GM21367 (cell line): Measurements from ENCODE around the gene GLUL.
"Not testable (repeated sequence)": the region's sequence is repeated elsewhere in the genome, so short reads cannot be mapped to it uniquely, and the experiment has no call there.

Experiments
- ATAC-seq: cut with Tn5 transposase; IDR thresholded peaks from one replicate; pipeline ENCODE4 v1.9.1; 2021; ENCODE audit not compliant: unreplicated experiment

Gene GLUL

GRCh38 chr1:182370532-182370931, 21.1 kb downstream of the GLUL start:
- ATAC-seq, result no peak

- ATAC-seq, result no peak
Measured at GRCh38 chr1:182368903-182369302, 22.7 kb downstream of the GLUL start.

GRCh38 chr1:182368358-182368757, 23.2 kb downstream of the GLUL start:
- ATAC-seq, result no peak

GRCh38 chr1:182367926-182368325, 23.7 kb downstream of the GLUL start:
- no peak for ATAC-seq

- no peak for ATAC-seq
Measured at GRCh38 chr1:182366596-182366995, 25.0 kb downstream of the GLUL start.

GRCh38 chr1:182359645-182360044, 31.9 kb downstream of the GLUL start:
- no peak for ATAC-seq

GRCh38 chr1:182357913-182358312, 33.7 kb downstream of the GLUL start:
- no peak for ATAC-seq

- ATAC-seq, result no peak
Measured at GRCh38 chr1:182357171-182357570, 34.4 kb downstream of the GLUL start.

- ATAC-seq, result no peak
Measured at GRCh38 chr1:182355723-182356098, 35.9 kb downstream of the GLUL start.

- no peak for ATAC-seq
Measured at GRCh38 chr1:182351790-182352364, 39.7 kb downstream of the GLUL start.

- ATAC-seq, result no peak
Measured at GRCh38 chr1:182350839-182351238, 40.8 kb downstream of the GLUL start.

GRCh38 chr1:182348961-182349747, 42.4 kb downstream of the GLUL start:
- no peak for ATAC-seq

GRCh38 chr1:182347019-182347418, 44.6 kb downstream of the GLUL start:
- no peak for ATAC-seq

GRCh38 chr1:182340233-182341058, 51.1 kb downstream of the GLUL start:
- ATAC-seq, result no peak

GRCh38 chr1:182339684-182340083, 51.9 kb downstream of the GLUL start:
- ATAC-seq, result no peak

GRCh38 chr1:182338806-182339370, 52.7 kb downstream of the GLUL start:
- no peak for ATAC-seq

- ATAC-seq, result no peak
Measured at GRCh38 chr1:182337736-182338571, 53.6 kb downstream of the GLUL start.

GRCh38 chr1:182335771-182336566, 55.6 kb downstream of the GLUL start:
- no peak for ATAC-seq

- ATAC-seq, result not testable (repeated sequence)
Measured at GRCh38 chr1:182333071-182333571, 58.5 kb downstream of the GLUL start.
